GM19468 (cell line): ENCODE measurements around the gene SEC31A.
"Not testable (repeated sequence)": the region's sequence is repeated elsewhere in the genome, so short reads cannot be mapped to it uniquely, and the experiment has no call there.

Experiments
- ATAC-seq: cut with Tn5 transposase; IDR thresholded peaks from one replicate; pipeline ENCODE4 v1.9.1; 2021; ENCODE audit warnings: mild to moderate bottlenecking, moderate library complexity, moderate number of reproducible peaks; ENCODE audit not compliant: unreplicated experiment; ENCODE audit errors: extremely low read depth

Gene SEC31A

DNA sequence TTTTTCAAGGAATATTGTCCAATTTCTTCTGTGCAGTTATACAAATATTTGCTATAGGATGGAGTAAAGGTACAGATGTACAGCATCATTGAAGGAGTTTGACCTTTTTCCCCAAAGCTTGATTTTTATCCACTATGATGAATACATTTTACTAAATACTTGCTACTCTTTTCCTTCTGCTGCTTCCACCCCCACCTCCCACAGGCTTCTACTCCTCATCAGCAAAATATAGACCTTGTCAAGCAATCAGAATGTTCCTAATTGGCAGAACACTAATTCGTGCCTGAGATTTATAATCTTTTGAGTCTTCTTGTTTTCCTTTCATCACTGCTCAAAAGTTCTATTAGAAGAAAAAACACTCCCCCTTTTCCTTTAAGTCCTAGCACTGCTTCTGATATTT, 5.8 kb upstream of the SEC31A start:
- no peak for ATAC-seq

DNA sequence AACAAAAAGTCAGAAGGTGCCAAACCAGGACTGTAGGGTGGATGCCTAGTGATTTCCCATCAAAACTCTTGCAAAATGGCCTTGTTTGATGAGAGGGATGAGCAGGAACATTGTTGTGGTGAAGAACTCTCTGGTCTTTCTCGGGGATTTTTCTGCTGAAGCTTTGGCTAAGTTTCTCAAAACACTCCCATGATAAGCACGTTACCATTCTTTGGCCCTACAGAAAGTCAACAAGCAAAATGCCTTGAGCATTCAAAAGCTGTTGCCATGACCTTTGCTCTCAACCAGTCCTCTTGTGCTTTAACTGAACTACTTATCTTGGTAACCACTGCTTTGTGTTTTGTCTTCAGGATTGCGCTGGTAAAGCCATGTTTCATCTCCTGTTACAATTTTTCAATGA, 3.0 kb upstream of the SEC31A start:
- no peak for ATAC-seq

GRCh38 chr4:82892467-82892802, 1.5 kb upstream of the SEC31A start:
- no peak for ATAC-seq

DNA sequence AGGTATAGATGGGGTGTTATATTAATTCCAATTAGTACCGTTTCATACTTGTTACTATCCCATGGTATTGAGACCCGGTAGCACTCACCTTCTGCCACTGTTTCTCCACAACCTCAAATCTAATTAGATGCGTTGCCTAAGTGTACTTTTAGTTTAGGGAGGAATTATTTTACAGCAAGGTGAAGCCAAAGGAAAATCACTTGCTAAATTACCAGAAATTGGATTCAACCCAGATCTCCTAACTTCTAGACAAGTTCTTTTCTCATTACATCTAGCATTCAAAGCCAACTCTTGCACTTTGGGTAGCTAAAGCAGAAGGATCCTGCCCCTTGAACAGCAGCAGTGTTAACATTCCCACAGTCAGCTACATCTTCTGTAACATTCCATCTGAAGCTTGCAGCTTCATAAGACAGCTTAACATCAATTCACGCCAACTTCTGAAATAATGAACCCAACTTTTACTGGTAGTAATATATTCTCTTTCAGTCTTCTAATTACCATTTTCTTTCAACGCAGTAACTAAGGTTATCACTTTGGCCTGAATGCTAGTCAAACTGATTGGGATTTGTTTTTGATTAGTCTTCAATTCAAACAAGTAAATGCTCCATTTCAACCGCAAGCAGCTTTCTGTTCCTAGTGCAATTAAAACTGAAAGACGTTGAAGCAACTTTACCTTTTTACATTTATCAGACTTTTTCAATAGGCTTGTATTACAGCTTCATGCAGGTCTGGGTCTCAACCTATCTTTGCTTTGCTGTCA, 934 bp upstream of the SEC31A start:
- no peak for ATAC-seq

GRCh38 chr4:82890528-82890900, 439 bp downstream of the SEC31A start:
- no peak for ATAC-seq

GRCh38 chr4:82889287-82889686, 1.7 kb downstream of the SEC31A start:
- no peak for ATAC-seq

- ATAC-seq = no peak
These were observed 4.6 kb downstream of the SEC31A start for GRCh38 chr4:82886147-82886942.

DNA sequence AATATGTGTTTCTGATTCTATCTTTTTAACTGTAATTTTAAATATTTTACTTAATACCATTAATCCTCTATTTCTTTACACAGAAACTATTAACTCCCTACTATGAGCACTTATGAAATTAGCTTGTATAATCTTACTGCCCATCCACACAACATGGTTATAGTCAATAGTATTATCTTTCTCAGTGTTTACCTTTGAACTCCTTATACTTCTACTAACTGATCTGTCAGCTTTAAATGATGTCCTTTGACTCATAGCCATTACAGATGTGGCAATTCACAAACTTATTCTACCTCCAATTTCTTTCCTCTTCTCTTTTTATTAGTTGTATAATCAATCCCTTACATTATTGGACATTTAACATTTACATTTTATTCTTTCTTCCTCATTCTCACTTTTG, 5.5 kb downstream of the SEC31A start:
- no peak for ATAC-seq

DNA sequence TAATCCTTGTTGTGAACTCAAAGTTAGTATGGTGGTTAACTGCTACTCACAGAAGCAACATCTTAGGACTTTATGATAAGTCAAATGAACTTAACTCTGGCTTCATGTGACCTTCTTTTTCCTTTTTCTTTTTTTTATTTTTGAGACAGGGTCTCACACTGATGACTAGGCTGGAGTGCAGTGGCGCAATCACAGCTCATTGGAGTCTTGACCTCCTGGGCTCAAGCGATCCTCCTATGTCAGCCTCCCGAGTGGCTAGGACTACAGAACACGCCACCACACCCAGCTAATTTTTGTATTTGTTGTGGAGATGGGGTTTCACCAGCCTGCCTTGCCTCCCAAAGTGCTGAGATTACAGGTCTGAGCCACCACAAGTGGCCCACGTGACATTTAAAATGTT, 22.4 kb downstream of the SEC31A start:
- ATAC-seq = no peak

DNA sequence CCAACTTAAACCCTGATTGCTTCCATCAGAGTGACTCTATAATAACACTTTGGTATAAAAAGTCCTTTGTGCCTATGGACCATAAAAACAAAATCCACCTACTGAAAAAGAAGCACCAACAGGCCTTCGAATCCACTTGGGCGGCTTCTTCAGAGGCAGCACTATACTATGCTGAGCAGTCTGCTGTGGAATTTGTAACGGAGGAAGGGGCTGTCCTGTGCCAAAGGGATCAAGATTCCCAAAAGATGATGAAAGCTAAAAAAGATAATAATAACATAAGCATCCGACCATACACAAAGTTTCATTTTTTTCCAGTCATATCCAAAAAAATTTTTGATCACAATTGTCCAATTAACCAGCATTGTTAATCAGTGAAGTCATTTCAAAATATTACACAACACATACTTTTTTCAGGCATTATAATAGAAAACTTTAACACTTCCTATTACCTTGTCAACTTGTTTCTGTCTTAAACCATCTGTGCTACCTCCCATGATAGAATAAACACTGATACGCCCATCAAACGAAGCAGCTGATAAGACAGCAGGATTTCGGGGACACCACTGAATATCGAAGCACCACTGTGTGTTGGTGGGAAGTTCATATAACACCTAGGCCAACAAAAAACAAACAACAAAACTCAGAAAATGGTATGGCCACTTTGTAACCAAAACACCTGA, 24.1 kb downstream of the SEC31A start:
- ATAC-seq = no peak

- not testable (repeated sequence) for ATAC-seq
These were observed 24.9 kb downstream of the SEC31A start for GRCh38 chr4:82866033-82866432.

- ATAC-seq = no peak
These were observed 25.4 kb downstream of the SEC31A start for GRCh38 chr4:82865592-82865991.

DNA sequence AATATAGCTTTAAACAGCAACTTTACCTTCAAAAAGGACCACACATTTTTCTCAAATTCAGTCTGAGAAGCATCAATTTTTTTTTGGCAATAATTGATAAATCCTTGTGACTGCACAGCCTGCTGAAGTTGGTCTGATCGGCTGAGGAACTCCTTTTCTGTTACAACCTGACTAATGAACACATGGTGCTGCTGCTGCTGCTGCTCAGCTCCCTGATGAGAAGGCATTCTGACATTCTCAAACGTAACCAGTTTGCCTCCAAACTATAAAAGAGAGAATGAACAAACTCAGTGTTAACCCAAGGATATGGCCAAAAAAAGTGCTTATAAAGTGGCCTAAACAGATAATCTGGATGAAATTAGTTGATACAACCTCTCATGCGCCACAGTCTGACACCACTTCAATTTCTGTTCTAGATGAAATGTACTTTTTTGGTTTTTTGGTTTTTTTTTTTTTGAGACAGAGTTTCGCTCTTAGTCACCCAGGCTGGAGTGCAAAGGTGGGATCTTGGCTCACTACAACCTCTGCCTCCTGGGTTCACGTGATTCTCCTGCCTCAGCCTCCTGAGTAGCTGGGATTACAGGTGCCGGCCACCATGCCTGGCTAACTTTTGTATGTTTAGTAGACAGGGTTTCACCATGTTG, 26.5 kb downstream of the SEC31A start:
- no peak for ATAC-seq

DNA sequence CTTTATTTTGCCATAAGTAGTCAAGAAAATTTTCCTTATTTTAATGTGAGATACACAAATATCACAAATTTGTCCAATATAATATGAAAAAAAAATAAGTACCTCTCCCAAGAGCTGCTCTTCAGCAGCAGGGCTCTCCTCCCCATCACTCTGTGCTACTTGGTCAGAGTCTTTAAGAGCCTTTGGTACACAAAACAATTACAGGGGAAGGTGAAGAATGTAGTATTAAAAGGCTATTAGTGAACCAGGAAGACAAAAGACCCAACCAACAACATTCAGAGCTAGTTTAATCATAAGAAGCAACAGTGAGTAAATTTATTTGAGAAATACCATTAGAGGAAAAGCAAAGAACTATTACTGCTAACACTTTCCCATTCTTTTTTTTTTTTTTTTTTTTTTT, 29.4 kb downstream of the SEC31A start:
- ATAC-seq = no peak

GRCh38 chr4:82860487-82860886, 30.5 kb downstream of the SEC31A start:
- not testable (repeated sequence) for ATAC-seq

GRCh38 chr4:82852751-82853285, 38.1 kb downstream of the SEC31A start:
- no peak for ATAC-seq

DNA sequence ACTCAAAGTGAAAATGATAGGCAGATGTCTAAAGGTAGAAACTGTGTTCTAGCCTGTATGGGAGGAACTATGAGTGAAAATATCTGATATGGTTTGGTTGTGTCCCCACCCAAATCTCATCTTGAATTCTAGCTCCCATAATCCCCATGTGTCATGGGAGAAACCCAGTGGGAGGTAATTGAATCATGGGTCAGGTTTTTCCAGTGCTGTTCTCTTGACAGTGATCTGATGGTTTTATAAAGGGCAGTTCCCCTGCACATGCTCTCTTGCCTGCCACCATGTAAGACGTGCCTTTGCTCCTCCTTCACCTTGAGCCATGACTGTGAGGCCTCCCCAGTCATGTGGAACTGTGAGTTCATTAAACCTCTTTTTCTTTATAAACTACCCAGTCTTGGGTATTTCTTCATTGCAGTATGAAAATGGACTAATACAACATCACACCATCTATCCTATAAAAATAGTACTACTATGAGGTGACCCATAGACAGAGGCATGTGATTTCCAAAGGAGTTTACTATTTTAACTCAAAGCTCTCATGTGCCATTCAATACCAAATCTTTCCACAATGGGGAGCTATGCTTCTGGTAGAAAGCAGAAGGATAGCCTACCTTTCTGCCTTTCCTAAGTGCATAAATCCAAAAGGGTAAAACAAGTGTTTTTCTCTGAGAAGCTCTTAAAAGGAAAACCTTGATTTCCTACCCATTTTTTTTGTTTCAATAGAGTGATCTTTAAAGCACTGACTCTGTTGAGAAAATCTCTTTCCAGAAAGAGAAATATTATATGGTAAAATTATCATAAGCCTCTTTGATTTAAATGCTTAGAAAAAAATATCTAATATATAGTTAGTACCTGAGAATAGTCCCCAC, 38.8 kb downstream of the SEC31A start:
- no peak for ATAC-seq

DNA sequence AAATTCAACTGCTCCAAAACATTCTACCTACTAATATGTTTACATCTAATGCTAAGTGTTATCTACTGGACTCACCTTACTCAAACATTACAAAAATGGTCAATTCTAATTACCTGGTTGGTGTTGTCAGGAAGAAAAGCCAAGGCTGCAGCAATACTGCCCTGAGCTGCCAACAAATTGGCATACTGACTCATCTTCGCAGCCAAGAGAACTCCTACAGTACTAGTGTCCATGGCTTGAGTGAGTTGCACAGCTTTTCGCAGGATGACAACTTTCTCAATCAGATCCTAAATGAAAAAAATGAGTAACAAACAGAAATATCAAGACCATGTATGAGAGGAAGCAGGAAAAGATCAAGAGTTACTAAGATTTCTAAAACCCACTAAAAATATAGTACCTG, 39.6 kb downstream of the SEC31A start:
- ATAC-seq = no peak

DNA sequence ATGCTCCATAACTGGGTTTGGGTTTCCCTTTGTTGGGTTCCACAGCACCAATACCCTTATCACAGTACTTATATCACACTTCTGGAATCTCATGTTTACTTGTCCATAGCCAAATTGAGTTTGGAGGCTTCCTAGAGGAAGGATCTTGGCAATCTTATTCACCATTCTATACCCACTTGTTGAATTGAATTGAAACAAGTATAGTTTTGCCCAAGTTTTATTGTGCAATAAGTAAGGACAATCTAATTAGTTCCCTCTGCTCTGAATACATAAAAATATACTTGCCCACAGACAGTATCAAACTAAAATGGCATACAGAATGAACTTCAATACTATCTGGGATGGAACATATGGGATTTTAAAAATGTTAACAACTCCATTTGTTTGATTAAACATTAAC, 40.3 kb downstream of the SEC31A start:
- no peak for ATAC-seq

DNA sequence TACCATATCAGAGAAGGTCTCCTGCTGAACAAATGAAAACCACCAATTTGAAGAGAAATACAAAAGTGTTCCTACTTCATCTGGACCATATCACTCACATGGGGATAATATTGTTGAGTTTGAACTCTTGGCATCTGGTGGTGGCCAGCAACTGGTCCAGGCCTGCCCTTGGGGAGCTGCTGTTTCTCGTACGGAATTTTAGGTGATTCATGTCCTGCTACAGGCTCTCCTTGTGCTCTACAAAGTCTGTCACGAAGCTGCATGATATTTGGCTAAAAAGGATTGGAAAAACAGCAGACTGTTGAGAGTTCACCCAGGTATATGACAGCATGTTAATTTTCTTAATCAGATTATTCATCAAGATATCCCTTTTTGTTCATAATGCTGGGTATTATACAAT, 42.2 kb downstream of the SEC31A start:
- ATAC-seq = no peak
